ENCODE data around the gene CDHR1. TPM values are rescaled to one million over a fixed set of nuclear protein-coding genes. Genes with fewer than 3 reads are reported as not detected.
"Not testable (repeated sequence)": the region's sequence is repeated elsewhere in the genome, so short reads cannot be mapped to it uniquely, and the experiment has no call there.

CDHR1 gene
- total RNA-seq: under 1 TPM in 2 of 4 donors, not detected in 2; 0.10 to 0.67 TPM

GRCh38 chr10:84194424-84195043 is at the start of gene CDHR1:
TSS of gene CDHR1 (plus strand) at chr10:84194537. CDS start at chr10:84194761, 224 bp downstream.
- H3K27me3 ChIP-seq: peaks cover 79% of the 10 kb centered on the region
- no peak for TF ChIP-seq EP300 (IDR thresholded peaks at IDR 0.05)
- TF ChIP-seq, protein P1, sequence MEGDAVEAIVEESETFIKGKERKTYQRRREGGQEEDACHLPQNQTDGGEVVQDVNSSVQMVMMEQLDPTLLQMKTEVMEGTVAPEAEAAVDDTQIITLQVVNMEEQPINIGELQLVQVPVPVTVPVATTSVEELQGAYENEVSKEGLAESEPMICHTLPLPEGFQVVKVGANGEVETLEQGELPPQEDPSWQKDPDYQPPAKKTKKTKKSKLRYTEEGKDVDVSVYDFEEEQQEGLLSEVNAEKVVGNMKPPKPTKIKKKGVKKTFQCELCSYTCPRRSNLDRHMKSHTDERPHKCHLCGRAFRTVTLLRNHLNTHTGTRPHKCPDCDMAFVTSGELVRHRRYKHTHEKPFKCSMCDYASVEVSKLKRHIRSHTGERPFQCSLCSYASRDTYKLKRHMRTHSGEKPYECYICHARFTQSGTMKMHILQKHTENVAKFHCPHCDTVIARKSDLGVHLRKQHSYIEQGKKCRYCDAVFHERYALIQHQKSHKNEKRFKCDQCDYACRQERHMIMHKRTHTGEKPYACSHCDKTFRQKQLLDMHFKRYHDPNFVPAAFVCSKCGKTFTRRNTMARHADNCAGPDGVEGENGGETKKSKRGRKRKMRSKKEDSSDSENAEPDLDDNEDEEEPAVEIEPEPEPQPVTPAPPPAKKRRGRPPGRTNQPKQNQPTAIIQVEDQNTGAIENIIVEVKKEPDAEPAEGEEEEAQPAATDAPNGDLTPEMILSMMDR (IDR thresholded peaks at IDR 0.05): no peak
- no peaks in the 10 kb centered on the region for H3K36me3 ChIP-seq
- peak within 1 kb of the TSS; percentile 3 to 55 for H3K4me3 ChIP-seq
- peak; percentile 39 for ATAC-seq
- no peaks in the 10 kb centered on the region for H3K9me3 ChIP-seq
- peaks cover 0 to 15% (median 8%) of the 10 kb centered on the region in 3 donors for H3K4me1 ChIP-seq
- H3K27ac ChIP-seq: no peak within 1 kb of the TSS
- no CpG with 5 or more reads among the region's 61 CpGs for WGBS, 2 donors (ENCODE audit: low coverage in 1 of 2)

DNA sequence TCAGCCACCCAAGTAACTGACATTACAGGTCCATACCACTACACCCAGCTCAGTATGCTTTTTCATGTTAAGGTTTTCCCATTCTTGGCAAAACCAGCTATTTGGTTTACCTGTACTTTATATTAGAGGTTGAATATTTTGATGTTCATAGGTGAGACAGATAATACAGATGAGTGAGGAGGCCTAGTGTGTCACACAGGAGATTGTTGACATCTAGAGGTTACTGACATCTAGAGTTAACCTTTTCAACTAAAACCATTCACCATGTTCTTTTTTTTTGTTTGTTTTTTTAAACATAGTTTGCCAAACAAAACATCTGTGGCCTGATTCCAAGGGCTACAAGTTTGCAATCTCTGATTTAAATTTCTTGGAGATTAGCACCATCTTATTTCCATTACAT is 47.0 kb upstream of the CDHR1 start:
- Histone ChIP-seq H3K27me3 (no peaks in the 10 kb centered on the region), H3K4me1 (no peaks in the 10 kb centered on the region), H3K4me3 (no peak overlapping the region), H3K9me3 (no peaks in the 10 kb centered on the region), H3K36me3 (peaks cover 27 to 100% of the 10 kb centered on the region in 2 donors), H3K27ac (no peak overlapping the region)
- TF ChIP-seq, protein P1 (IDR thresholded peaks at IDR 0.05): no peak
- TF ChIP-seq POLR2A (IDR thresholded peaks at IDR 0.05): no peak
- TF ChIP-seq POLR2AphosphoS5 (IDR thresholded peaks at IDR 0.05): no peak
- ATAC-seq: no peak

DNA sequence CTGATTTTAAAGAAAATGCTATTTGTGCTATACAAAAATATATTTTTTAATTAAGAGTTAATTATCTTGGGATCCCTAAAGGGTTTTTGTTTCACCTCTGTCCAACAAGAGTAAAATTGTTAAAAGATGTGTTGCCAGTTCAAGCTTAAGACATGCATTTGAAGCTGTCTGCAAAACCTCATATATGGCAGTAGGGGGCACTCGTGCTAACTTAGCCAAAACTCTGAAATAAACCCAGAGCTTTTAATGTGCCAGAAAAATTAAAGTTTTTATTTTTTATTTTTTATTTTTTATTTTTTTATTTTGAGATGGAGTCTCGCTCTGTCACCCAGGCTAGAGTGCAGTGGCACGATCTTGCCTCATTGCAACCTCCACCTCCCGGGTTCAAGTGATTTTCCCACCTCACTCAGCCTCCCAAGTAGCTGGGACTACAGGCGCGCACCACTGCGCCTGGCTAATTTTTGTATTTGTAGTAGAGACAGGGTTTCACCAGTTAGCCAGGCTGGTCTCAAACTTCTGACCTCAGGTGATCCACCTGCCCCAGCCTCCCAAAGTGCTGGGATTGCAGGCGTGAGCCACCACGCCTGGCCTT is 46.2 kb upstream of the CDHR1 start:
- not testable (repeated sequence) for H3K27me3 ChIP-seq, H3K27ac ChIP-seq, H3K4me1 ChIP-seq, H3K9me3 ChIP-seq, ATAC-seq, H3K4me3 ChIP-seq
- H3K36me3 ChIP-seq: peaks cover 27 to 100% of the 10 kb centered on the region in 2 donors
- TF ChIP-seq, protein P1 (IDR thresholded peaks at IDR 0.05): peak; percentile 44 to 61 (median 51)
- WGBS, 2 donors (ENCODE audit: low coverage in 1 of 2): 69 to 81% methylated on average over 5 to 9 of the region's 9 CpGs

- 71 to 96% methylated on average over 2 of the region's 2 CpGs for WGBS, 2 donors (ENCODE audit: low coverage in 1 of 2)
- Histone ChIP-seq H3K36me3 (peaks cover 16 to 100% of the 10 kb centered on the region in 2 donors), H3K27ac (no peak overlapping the region), H3K27me3 (no peaks in the 10 kb centered on the region), H3K4me1 (no peaks in the 10 kb centered on the region), H3K9me3 (no peaks in the 10 kb centered on the region), H3K4me3 (no peak overlapping the region)
- ATAC-seq: no peak
- TF ChIP-seq POLR2A (IDR thresholded peaks at IDR 0.05): no peak
- no peak for TF ChIP-seq POLR2AphosphoS5 (IDR thresholded peaks at IDR 0.05)
- no peak for TF ChIP-seq EP300 (IDR thresholded peaks at IDR 0.05)
- TF ChIP-seq, protein P1 (IDR thresholded peaks at IDR 0.05): no peak
Observed at GRCh38 chr10:84149854-84150253, 44.5 kb upstream of the CDHR1 start.

GRCh38 chr10:84152769-84153168 is 41.6 kb upstream of the CDHR1 start:
- no peak overlapping the region for H3K4me3 ChIP-seq
- TF ChIP-seq EP300 (IDR thresholded peaks at IDR 0.05): no peak
- no peak for TF ChIP-seq POLR2AphosphoS5 (IDR thresholded peaks at IDR 0.05)
- TF ChIP-seq, protein P1 (IDR thresholded peaks at IDR 0.05): no peak
- no peaks in the 10 kb centered on the region for H3K4me1 ChIP-seq
- no peak overlapping the region for H3K27ac ChIP-seq
- H3K9me3 ChIP-seq: no peaks in the 10 kb centered on the region
- H3K36me3 ChIP-seq: peaks cover 5 to 79% of the 10 kb centered on the region in 2 donors
- no peaks in the 10 kb centered on the region for H3K27me3 ChIP-seq
- no peak for ATAC-seq
